Stomach (tissue), 9 donors: Measurements from ENCODE around the gene ARHGEF1. TPM values are rescaled to one million over a fixed set of nuclear protein-coding genes. Genes with fewer than 3 reads are reported as not detected.

Experiments
- DNase-seq, 2 donors: peaks; one replicate each; pipeline versions ENCODE4 v3.0.0 to v3.0.0-alpha.2; 2013 to 2019
- H3K27ac ChIP-seq, 5 donors: fragments of 200-600 bp in 4 of 5; sonication (generic) in 4 of 5; one replicate each; pipeline ENCODE4 v1.5.1; 2013 to 2019; ENCODE audit warnings: mild to moderate bottlenecking in 1 of 5, moderate library complexity in 1 of 5
- H3K27me3 ChIP-seq, 3 donors: fragments of 200-600 bp; sonication (generic); one replicate each; pipeline ENCODE4 v1.5.1; 2017 to 2019; ENCODE audit warnings: mixed run types in 1 of 3
- H3K36me3 ChIP-seq, 4 donors: fragments of 200-600 bp; sonication (generic); 1 replicate in 3 of 4; 2 replicates in 1 of 4; pipeline ENCODE4 v1.5.1; 2016 to 2019
- H3K4me1 ChIP-seq, 4 donors: fragments of 200-600 bp; sonication (generic); one replicate each; pipeline ENCODE4 v1.5.1; 2016 to 2019
- H3K4me3 ChIP-seq, 4 donors: fragments of 200-600 bp; sonication (generic) in 3 of 4; one replicate each; pipeline ENCODE4 v1.5.1; 2016 to 2019; ENCODE audit warnings: mild to moderate bottlenecking in 1 of 4
- H3K9me3 ChIP-seq, 4 donors: fragments of 200-600 bp; sonication (generic); one replicate each; pipeline ENCODE4 v1.5.1; 2016 to 2019
- CTCF ChIP-seq, 7 experiments: fragments of 450-650 bp in 4 of 7; fragments of 200-600 bp in 3 of 7; sonication (generic) in 3 of 7; IDR thresholded peaks; one replicate each; pipeline ENCODE4 v1.5.1; 2016 to 2019; ENCODE audit warnings: antibody characterized with exemption in 7 of 7, control low read depth in 2 of 7, mild to moderate bottlenecking in 1 of 7
- EP300 ChIP-seq: sonication (generic); formaldehyde crosslinking; IDR thresholded peaks from one replicate; pipeline ENCODE4 v1.6.1; 2017; ENCODE audit warnings: antibody characterized with exemption
- POLR2A ChIP-seq, 4 donors: fragments of 450-650 bp; IDR thresholded peaks; one replicate each; pipeline ENCODE4 v1.6.1; 2016; ENCODE audit warnings: antibody characterized with exemption in 4 of 4, control low read depth in 2 of 4, mild to moderate bottlenecking in 1 of 4, moderate library complexity in 1 of 4
- POLR2AphosphoS5 ChIP-seq, 3 donors: sonication (generic); formaldehyde crosslinking; IDR thresholded peaks; one replicate each; pipeline ENCODE4 v1.6.1; 2016; ENCODE audit warnings: antibody characterized with exemption in 3 of 3
- WGBS, 5 donors: extraction: QIAGEN DNeasy Blood & Tissue Kit in 3 of 5; methylation state at CpG; one replicate each; pipeline versions ENCODE4 v1.1.5 to v1.1.7; 2013 to 2018; 5-methylcytosine and 5-hydroxymethylcytosine counted together
- intact Hi-C: fragments of 100-400 bp; cut with DNase I; formaldehyde crosslinking; loops from one replicate; pipeline ENCODE4 v1.15.1; 2023; ENCODE audit warnings: low total_unique reads
- polyA plus RNA-seq, 3 donors: library from polyadenylated mRNA; stranded (reverse); fragments of 200-250 nt; gene quantifications; one replicate each; pipeline ENCODE4 v1.2.3, GENCODE V29; 2013
- total RNA-seq, 5 donors: library from RNA; depleted of rRNA; stranded (reverse); fragments of >200 nt; gene quantifications; one replicate each; pipeline versions ENCODE4 v1.1.0 to v1.2.3, GENCODE V29; 2014 to 2016
- donor health status: healthy with polysubstance abuse.
- donor health status: Bipolar disorder and iron deficiency.
- donor health status: healthy.

ARHGEF1 gene
- total and polyA plus RNA-seq, 8 donors, result 40.8 to 329 (median 143) TPM

GRCh38 chr19:41895745-41896580, 13.0 kb downstream of the ARHGEF1 start:
- Histone ChIP-seq H3K4me3 (no peak overlapping the region), H3K36me3 (peaks cover 67 to 96% (median 90%) of the 10 kb centered on the region in 4 donors), H3K27ac (no peak overlapping the region), H3K27me3 (no peaks in the 10 kb centered on the region), H3K9me3 (no peaks in the 10 kb centered on the region), H3K4me1 (no peaks in the 10 kb centered on the region)
- no peak for DNase-seq
- WGBS, 5 donors, result 73 to 85% (median 80%) methylated on average over 15 to 19 of the region's 19 CpGs
- TF ChIP-seq CTCF (IDR thresholded peaks at IDR 0.05), result no peak
- intact Hi-C loops, result no loop called here

- no peak overlapping the region for H3K4me3 ChIP-seq
- intact Hi-C loops, result no loop called here
- no peak for DNase-seq
- no peaks in the 10 kb centered on the region for H3K4me1 ChIP-seq
- TF ChIP-seq POLR2A (IDR thresholded peaks at IDR 0.05) (no peak), CTCF (IDR thresholded peaks at IDR 0.05) (no peak), POLR2AphosphoS5 (IDR thresholded peaks at IDR 0.05) (no peak), EP300 (no peak)
- H3K9me3 ChIP-seq, result no peaks in the 10 kb centered on the region
- H3K27ac ChIP-seq, result no peak overlapping the region
- 73 to 100% (median 93%) methylated on average over 1 of the region's 1 CpG for WGBS, 5 donors
- peaks cover 73 to 96% (median 93%) of the 10 kb centered on the region in 4 donors for H3K36me3 ChIP-seq
- no peaks in the 10 kb centered on the region for H3K27me3 ChIP-seq
Observed at GRCh38 chr19:41896581-41896942, 13.6 kb downstream of the ARHGEF1 start.

- Histone ChIP-seq H3K36me3 (peaks cover 73 to 96% (median 94%) of the 10 kb centered on the region in 4 donors), H3K4me3 (no peak overlapping the region), H3K4me1 (no peaks in the 10 kb centered on the region), H3K27ac (no peak overlapping the region), H3K9me3 (no peaks in the 10 kb centered on the region), H3K27me3 (no peaks in the 10 kb centered on the region)
- intact Hi-C loops, result no loop called here
- DNase-seq, result no peak
- TF ChIP-seq CTCF (IDR thresholded peaks at IDR 0.05), result no peak
- no peak for TF ChIP-seq POLR2A (IDR thresholded peaks at IDR 0.05)
- no peak for TF ChIP-seq POLR2AphosphoS5 (IDR thresholded peaks at IDR 0.05)
- no peak for TF ChIP-seq EP300
- 93 to 100% (median 96%) methylated on average over 3 of the region's 3 CpGs for WGBS, 5 donors
Observed at GRCh38 chr19:41897181-41897580, 14.2 kb downstream of the ARHGEF1 start.

- no peaks in the 10 kb centered on the region for H3K27me3 ChIP-seq
- no peak overlapping the region for H3K4me3 ChIP-seq
- DNase-seq, result no peak
- H3K36me3 ChIP-seq, result peaks cover 73 to 96% (median 94%) of the 10 kb centered on the region in 4 donors
- no peak for TF ChIP-seq POLR2A (IDR thresholded peaks at IDR 0.05)
- H3K9me3 ChIP-seq, result no peaks in the 10 kb centered on the region
- H3K4me1 ChIP-seq, result peaks cover 0 to 6% (median 0%) of the 10 kb centered on the region in 4 donors
- H3K27ac ChIP-seq, result no peak overlapping the region
- intact Hi-C loops, result no loop called here
- 84 to 90% (median 88%) methylated on average over 18 to 24 of the region's 24 CpGs for WGBS, 5 donors
Observed at GRCh38 chr19:41897820-41898219, 14.8 kb downstream of the ARHGEF1 start.

DNA sequence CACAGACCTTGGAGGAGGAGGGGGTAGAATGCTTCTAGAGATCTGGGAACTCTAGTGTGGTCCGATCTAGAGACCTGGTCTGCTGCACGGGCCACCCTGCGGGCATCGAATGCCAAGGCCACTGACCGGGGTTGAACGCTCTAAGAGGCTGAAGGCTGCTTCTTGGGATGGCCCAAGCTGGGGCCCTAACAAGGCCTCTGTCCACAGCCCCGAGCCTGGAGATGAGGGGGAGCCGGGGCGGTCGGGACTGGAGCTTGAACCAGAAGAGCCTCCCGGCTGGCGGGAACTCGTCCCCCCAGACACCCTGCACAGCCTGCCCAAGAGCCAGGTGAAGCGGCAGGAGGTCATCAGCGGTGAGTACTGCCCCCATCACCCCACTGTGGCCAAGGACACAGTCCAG, 15.3 kb downstream of the ARHGEF1 start:
- Histone ChIP-seq H3K9me3 (no peaks in the 10 kb centered on the region), H3K36me3 (peaks cover 77 to 96% (median 95%) of the 10 kb centered on the region in 4 donors), H3K4me1 (peaks cover 2 to 10% (median 4%) of the 10 kb centered on the region in 4 donors), H3K27me3 (no peaks in the 10 kb centered on the region), H3K27ac (no peak overlapping the region), H3K4me3 (no peak overlapping the region)
- no peak for DNase-seq
- WGBS, 5 donors, result 91 to 96% (median 93%) methylated on average over 11 to 15 of the region's 15 CpGs
- intact Hi-C loops, result no loop called here
- TF ChIP-seq POLR2A (IDR thresholded peaks at IDR 0.05) (no peak), EP300 (no peak), POLR2AphosphoS5 (IDR thresholded peaks at IDR 0.05) (no peak), CTCF (IDR thresholded peaks at IDR 0.05) (no peak)
